ENCODE data around the gene CLASP1. TPM values are rescaled to one million over a fixed set of nuclear protein-coding genes. Genes with fewer than 3 reads are reported as not detected.

The CLASP1 gene
- total RNA-seq, 2 experiments from 2014 or later: 33.8 to 72.4 TPM

- CTCF ChIA-PET (ENCODE audit: unreplicated experiment): no interaction called here
- TF ChIP-seq CTCF (conservative IDR thresholded peaks at IDR 0.05; ENCODE audit: low read length): no peak
Measured at GRCh38 chr2:121367246-121367900, 281.9 kb downstream of the CLASP1 start.

GRCh38 chr2:121366040-121366439, 283.2 kb downstream of the CLASP1 start:
- H3K9me2 ChIP-seq (ENCODE audit: insufficient read depth, low read length): no peaks in the 10 kb centered on the region
- H3K4me2 ChIP-seq (ENCODE audit: low read length): no peak overlapping the region
- no TSS peak for BruUV-seq (replicated peaks)
- peaks cover 4% of the 10 kb centered on the region for H3K4me1 ChIP-seq (ENCODE audit: insufficient read depth, low read length, poor library complexity, severe bottlenecking)
- peaks cover 52% of the 10 kb centered on the region for H3K36me3 ChIP-seq (ENCODE audit: insufficient read depth, low read length)
- H3K79me2 ChIP-seq (ENCODE audit: insufficient read depth, low read depth, low read length): no peaks in the 10 kb centered on the region
- H4K20me1 ChIP-seq (ENCODE audit: insufficient read depth, low read length): no peaks in the 10 kb centered on the region
- intact Hi-C loops (cut with micrococcal nuclease; ENCODE audit: unreplicated experiment): no loop called here
- ChIA-PET CTCF (ENCODE audit: unreplicated experiment) (interaction anchor here (0.7 kb wide), 1 partner anchor 280 kb away, joined by 4 read pairs; no protein-coding TSS in a partner anchor), POLR2A (interaction anchor here (1.6 kb wide), 1 partner anchor 11 kb away, joined by 3 read pairs; no protein-coding TSS in a partner anchor)
- DNase-seq (ENCODE audit: low spot score): no peak
- no peak overlapping the region for H3K27ac ChIP-seq (ENCODE audit: low read depth, low read length, poor library complexity, severe bottlenecking)
- no peaks in the 10 kb centered on the region for H3K9me3 ChIP-seq (ENCODE audit: low read length)
- no peak overlapping the region for H2AFZ ChIP-seq (ENCODE audit: low read length)
- TF ChIP-seq CTCF (conservative IDR thresholded peaks at IDR 0.05; ENCODE audit: low read length) (no peak), EZH2phosphoT487 (IDR thresholded peaks at IDR 0.05; ENCODE audit: borderline replicate concordance, low read depth, low read length) (no peak)
- H3K4me3 ChIP-seq (ENCODE audit: low read depth, low read length, poor library complexity, severe bottlenecking): no peak overlapping the region

More at GRCh38 chr2:121367246-121367900, 281.9 kb downstream of the CLASP1 start:
- H3K9me2 ChIP-seq (ENCODE audit: insufficient read depth, low read length): no peaks in the 10 kb centered on the region
- BruUV-seq (replicated peaks): no TSS peak
- H3K4me3 ChIP-seq (ENCODE audit: low read depth, low read length, poor library complexity, severe bottlenecking): no peak overlapping the region
- H3K4me1 ChIP-seq (ENCODE audit: insufficient read depth, low read length, poor library complexity, severe bottlenecking): peaks cover 4% of the 10 kb centered on the region
- H3K79me2 ChIP-seq (ENCODE audit: insufficient read depth, low read depth, low read length): no peaks in the 10 kb centered on the region
- no peaks in the 10 kb centered on the region for H3K9me3 ChIP-seq (ENCODE audit: low read length)
- H3K4me2 ChIP-seq (ENCODE audit: low read length): no peak overlapping the region
- H3K36me3 ChIP-seq (ENCODE audit: insufficient read depth, low read length): peaks cover 47% of the 10 kb centered on the region; the same call in 1 of the 2 replicates
- no peak overlapping the region for H3K27ac ChIP-seq (ENCODE audit: low read depth, low read length, poor library complexity, severe bottlenecking)
- POLR2A ChIA-PET: interaction anchor here (0.7 to 0.8 kb wide), 2 partner anchors 11 to 15 kb away, joined by 3 read pairs; no protein-coding TSS in a partner anchor
- H2AFZ ChIP-seq (ENCODE audit: low read length): no peak overlapping the region
- DNase-seq (ENCODE audit: low spot score): no peak
- intact Hi-C loops (cut with micrococcal nuclease; ENCODE audit: unreplicated experiment): no loop called here
- no peaks in the 10 kb centered on the region for H4K20me1 ChIP-seq (ENCODE audit: insufficient read depth, low read length)

DNA sequence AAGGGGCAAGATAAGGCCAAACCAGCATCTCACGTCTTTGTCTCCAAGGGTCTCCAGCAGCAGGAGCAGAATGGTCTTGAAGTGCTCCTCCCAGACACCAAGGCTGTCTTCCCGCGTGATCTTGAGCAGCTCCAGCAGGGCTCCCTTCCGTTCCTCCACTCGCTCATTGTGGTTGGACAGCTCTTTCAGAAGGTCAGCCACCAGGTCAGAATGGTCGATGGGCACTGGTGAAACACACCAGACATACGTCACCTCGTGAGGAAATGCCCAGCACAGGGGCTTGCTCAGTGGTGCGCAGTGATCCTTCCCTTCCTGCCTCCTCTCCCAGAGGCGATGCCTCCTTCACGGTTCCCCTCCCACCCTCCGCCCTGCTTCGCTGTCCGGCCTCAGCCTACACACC, 284.2 kb downstream of the CLASP1 start:
- DNase-seq (ENCODE audit: low spot score): no peak
- peaks cover 56% of the 10 kb centered on the region for H3K36me3 ChIP-seq (ENCODE audit: insufficient read depth, low read length)
- TF ChIP-seq CTCF (conservative IDR thresholded peaks at IDR 0.05; ENCODE audit: low read length): no peak
- no peak for TF ChIP-seq EZH2phosphoT487 (IDR thresholded peaks at IDR 0.05; ENCODE audit: borderline replicate concordance, low read depth, low read length)
- no peaks in the 10 kb centered on the region for H3K79me2 ChIP-seq (ENCODE audit: insufficient read depth, low read depth, low read length)
- ChIA-PET CTCF (ENCODE audit: unreplicated experiment) (no interaction called here), POLR2A (interaction anchor here (1.1 to 1.6 kb wide), 2 partner anchors 10 to 263 kb away, joined by 3 read pairs; no protein-coding TSS in a partner anchor)
- no peaks in the 10 kb centered on the region for H3K9me3 ChIP-seq (ENCODE audit: low read length)
- H3K4me3 ChIP-seq (ENCODE audit: low read depth, low read length, poor library complexity, severe bottlenecking): no peak overlapping the region
- intact Hi-C loops (cut with micrococcal nuclease; ENCODE audit: unreplicated experiment): no loop called here
- H3K4me1 ChIP-seq (ENCODE audit: insufficient read depth, low read length, poor library complexity, severe bottlenecking): peaks cover 4% of the 10 kb centered on the region
- H3K27ac ChIP-seq (ENCODE audit: low read depth, low read length, poor library complexity, severe bottlenecking): no peak overlapping the region
- H2AFZ ChIP-seq (ENCODE audit: low read length): no peak overlapping the region
- BruUV-seq (replicated peaks): no TSS peak
- no peaks in the 10 kb centered on the region for H4K20me1 ChIP-seq (ENCODE audit: insufficient read depth, low read length)
- no peak overlapping the region for H3K4me2 ChIP-seq (ENCODE audit: low read length)
- H3K9me2 ChIP-seq (ENCODE audit: insufficient read depth, low read length): no peaks in the 10 kb centered on the region
